ENCODE data around the gene SDK2.

The SDK2 gene

DNA sequence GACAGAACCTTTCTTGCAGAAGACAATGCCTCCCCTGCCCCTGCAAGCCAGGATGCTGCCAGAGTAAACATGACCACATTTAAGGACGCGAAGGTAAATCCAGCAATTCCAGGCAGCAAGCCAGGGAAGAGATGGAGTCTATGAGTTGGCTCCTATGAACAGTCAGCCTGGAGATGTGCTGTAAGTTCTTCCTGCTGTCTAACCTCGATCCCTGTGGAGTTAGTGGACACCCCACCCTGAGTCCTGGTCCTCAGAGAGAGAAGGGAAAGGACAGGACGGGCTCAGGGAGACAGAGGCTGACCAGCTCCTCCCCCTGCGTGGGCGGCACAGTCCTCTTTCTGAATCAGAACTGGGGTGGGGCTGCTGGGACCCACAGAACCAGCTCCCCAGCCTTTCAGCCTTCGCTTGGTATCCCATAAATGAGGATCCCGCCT, 357.4 kb downstream of the SDK2 start:
- no peak for DNase-seq

DNA sequence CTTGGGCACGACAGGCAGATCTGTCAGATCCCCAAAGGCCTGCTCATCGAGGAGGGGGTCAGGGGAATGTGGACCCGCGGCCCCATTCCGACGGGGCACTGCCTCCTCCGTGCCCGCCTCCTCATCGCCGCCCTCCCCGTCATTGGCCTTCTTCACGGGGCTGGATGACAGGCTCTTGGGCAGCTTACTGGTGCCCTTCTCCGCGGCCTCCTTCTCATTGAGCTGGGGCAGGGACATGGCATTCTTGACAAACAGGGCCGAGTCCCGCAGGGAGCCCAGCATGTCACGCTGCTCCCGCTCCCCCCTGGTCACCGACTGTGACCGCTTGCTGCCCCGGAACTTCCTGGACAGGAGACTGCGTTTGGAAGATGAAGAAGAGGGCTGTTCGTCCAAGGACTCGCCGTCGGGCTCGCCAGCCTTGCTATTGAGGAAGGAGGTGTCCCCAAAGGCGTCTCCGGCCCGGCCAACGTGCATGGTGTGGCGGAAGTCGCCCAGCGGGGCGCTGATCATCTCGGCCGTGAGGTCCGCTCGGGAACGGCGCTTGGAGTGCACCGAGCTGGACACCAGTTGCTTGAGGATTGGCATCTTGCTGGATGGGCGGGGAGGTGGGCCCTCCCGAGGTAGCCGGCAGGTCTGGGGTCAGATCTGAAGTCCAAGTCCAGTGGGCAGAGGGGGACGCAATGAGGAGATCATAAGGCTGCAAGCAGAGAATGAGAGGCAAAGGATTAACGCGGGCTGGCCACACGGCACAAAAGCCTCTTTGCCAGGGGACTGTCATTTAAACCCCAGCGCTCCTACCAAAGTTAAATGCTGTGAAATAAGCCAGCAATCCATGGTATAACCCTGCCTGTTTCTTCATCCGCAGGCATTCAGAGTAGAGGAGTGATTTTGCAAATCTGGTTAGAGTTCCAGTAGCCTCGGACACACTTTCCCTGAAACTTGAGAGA, 358.1 kb downstream of the SDK2 start:
- DNase-seq: no peak

DNA sequence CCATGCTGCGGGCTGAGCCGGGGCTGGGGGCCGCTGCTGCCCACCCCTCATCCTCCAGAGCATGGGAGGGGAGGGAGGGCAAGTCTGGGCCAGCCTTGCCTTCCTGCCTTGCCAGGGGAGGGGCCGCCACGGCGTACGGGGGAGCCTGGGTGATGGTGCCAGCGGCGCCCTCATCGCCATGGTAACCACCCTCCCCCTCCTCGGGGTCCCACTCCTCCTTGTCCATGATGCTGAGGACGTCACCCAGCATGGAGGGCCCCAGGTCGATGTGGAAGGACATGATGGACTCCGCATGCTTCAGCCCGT, 358.7 kb downstream of the SDK2 start:
- DNase-seq: no peak

DNA sequence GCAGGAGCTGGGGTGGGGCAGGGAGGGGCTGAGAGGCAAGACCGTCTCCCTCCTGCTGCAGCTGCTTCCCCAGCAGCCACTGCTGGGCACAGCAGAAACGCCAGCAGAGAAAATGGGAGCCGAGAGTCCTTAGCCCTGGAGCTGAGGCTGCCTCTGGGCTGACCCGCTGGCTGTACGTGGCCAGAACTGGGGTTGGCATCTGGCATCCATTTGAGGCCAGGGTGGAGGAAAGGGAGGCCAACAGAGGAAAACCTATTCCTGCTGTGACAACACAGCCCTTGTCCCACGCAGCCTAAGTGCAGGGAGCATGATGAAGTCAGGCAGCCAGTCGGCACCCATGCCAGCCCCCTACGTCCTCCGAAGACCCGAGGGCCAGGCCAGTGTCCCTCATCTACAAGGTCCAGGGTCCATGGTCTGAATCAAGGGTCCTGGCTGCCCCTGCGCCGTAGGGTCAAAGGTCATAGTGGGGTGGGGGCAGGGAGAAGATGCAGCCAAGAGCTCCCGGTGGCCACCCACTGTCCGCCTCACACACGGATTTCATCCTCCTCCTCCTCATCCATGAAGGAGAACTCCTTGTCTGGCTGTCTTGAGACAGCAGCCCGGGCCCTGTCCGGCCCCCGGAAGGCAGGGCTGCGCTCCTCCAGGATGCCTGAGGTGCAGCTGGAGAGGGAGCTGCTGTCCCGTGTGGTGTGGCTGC, 359.2 kb downstream of the SDK2 start:
- no peak for DNase-seq
